Measurements from ENCODE around the gene DERA.

GRCh38 chr12:15996254-15996653 lies 85.1 kb downstream of the DERA start:
- TF ChIP-seq MGA (IDR thresholded peaks at IDR 0.05) (no peak), ZNF384 (IDR thresholded peaks at IDR 0.05; ENCODE audit: low read depth, low read length) (no peak)

Measured in K562 (cell line).